IPS-NIHi11 (cell line): ENCODE measurements around the gene TMEM271.
"Not testable (repeated sequence)": the region's sequence is repeated elsewhere in the genome, so short reads cannot be mapped to it uniquely, and the experiment has no call there.

Experiments
- DNase-seq: peaks from one replicate; pipeline ENCODE4 v3.0.0; 2012; ENCODE audit warnings: mixed read lengths, low spot score

Gene TMEM271

GRCh38 chr4:561426-561825, 14.7 kb downstream of the TMEM271 start:
- no peak for DNase-seq

GRCh38 chr4:560731-561291, 15.3 kb downstream of the TMEM271 start:
- no peak for DNase-seq

GRCh38 chr4:560061-560460, 16.0 kb downstream of the TMEM271 start:
- no peak for DNase-seq

- DNase-seq: no peak
These were observed 20.4 kb downstream of the TMEM271 start for GRCh38 chr4:555566-556275.

- not testable (repeated sequence) for DNase-seq
These were observed 21.2 kb downstream of the TMEM271 start for GRCh38 chr4:554793-555320.

GRCh38 chr4:552019-552418, 24.1 kb downstream of the TMEM271 start:
- no peak for DNase-seq

- DNase-seq: not testable (repeated sequence)
These were observed 25.8 kb downstream of the TMEM271 start for GRCh38 chr4:550268-550667.

GRCh38 chr4:548976-549375, 27.1 kb downstream of the TMEM271 start:
- DNase-seq: no peak

GRCh38 chr4:545612-546011, 30.5 kb downstream of the TMEM271 start:
- no peak for DNase-seq

GRCh38 chr4:544386-545105, 31.5 kb downstream of the TMEM271 start:
- no peak for DNase-seq

GRCh38 chr4:541271-541670, 34.8 kb downstream of the TMEM271 start:
- DNase-seq: no peak

GRCh38 chr4:538542-539142, 37.5 kb downstream of the TMEM271 start:
- DNase-seq: no peak

GRCh38 chr4:537436-538264, 38.4 kb downstream of the TMEM271 start:
- no peak for DNase-seq

- no peak for DNase-seq
These were observed 39.6 kb downstream of the TMEM271 start for GRCh38 chr4:536351-536972.

GRCh38 chr4:535924-536281, 40.2 kb downstream of the TMEM271 start:
- DNase-seq: no peak

- no peak for DNase-seq
These were observed 40.7 kb downstream of the TMEM271 start for GRCh38 chr4:535181-535923.

GRCh38 chr4:534576-535151, 41.4 kb downstream of the TMEM271 start:
- no peak for DNase-seq

- no peak for DNase-seq
These were observed 42.0 kb downstream of the TMEM271 start for GRCh38 chr4:534101-534575.

- DNase-seq: no peak
These were observed 42.6 kb downstream of the TMEM271 start for GRCh38 chr4:533318-534100.
